ENCODE data around the gene SCRN1.

DNA sequence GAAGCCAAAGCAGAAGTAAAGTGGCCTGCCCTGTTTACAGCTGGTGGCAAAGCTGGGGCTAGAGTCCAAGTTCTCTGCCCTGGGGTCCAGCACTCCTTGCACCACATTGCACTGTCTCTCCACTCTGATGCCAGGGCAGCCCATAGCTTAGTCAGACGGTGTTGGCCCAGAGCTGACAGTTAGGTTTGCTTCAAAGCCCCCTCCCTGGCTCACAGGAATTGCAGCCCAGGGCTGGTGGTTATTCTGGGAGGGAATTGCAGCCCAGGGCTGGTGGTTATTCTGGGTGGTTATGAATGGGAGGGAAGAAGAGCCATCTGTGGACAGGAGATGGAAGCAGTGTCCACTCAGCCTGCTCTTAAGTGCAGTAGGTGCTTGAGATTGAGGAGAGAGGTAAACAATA, 88.9 kb downstream of the SCRN1 start:
- TF ChIP-seq, protein P1, sequence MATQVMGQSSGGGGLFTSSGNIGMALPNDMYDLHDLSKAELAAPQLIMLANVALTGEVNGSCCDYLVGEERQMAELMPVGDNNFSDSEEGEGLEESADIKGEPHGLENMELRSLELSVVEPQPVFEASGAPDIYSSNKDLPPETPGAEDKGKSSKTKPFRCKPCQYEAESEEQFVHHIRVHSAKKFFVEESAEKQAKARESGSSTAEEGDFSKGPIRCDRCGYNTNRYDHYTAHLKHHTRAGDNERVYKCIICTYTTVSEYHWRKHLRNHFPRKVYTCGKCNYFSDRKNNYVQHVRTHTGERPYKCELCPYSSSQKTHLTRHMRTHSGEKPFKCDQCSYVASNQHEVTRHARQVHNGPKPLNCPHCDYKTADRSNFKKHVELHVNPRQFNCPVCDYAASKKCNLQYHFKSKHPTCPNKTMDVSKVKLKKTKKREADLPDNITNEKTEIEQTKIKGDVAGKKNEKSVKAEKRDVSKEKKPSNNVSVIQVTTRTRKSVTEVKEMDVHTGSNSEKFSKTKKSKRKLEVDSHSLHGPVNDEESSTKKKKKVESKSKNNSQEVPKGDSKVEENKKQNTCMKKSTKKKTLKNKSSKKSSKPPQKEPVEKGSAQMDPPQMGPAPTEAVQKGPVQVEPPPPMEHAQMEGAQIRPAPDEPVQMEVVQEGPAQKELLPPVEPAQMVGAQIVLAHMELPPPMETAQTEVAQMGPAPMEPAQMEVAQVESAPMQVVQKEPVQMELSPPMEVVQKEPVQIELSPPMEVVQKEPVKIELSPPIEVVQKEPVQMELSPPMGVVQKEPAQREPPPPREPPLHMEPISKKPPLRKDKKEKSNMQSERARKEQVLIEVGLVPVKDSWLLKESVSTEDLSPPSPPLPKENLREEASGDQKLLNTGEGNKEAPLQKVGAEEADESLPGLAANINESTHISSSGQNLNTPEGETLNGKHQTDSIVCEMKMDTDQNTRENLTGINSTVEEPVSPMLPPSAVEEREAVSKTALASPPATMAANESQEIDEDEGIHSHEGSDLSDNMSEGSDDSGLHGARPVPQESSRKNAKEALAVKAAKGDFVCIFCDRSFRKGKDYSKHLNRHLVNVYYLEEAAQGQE (IDR thresholded peaks at IDR 0.05; ENCODE audit: unreplicated experiment): no peak
- TF ChIP-seq, protein P2, sequence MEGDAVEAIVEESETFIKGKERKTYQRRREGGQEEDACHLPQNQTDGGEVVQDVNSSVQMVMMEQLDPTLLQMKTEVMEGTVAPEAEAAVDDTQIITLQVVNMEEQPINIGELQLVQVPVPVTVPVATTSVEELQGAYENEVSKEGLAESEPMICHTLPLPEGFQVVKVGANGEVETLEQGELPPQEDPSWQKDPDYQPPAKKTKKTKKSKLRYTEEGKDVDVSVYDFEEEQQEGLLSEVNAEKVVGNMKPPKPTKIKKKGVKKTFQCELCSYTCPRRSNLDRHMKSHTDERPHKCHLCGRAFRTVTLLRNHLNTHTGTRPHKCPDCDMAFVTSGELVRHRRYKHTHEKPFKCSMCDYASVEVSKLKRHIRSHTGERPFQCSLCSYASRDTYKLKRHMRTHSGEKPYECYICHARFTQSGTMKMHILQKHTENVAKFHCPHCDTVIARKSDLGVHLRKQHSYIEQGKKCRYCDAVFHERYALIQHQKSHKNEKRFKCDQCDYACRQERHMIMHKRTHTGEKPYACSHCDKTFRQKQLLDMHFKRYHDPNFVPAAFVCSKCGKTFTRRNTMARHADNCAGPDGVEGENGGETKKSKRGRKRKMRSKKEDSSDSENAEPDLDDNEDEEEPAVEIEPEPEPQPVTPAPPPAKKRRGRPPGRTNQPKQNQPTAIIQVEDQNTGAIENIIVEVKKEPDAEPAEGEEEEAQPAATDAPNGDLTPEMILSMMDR (conservative IDR thresholded peaks at IDR 0.05; ENCODE audit: low read depth in 2 of 2): no peak
- TF ChIP-seq EZH2 (IDR thresholded peaks at IDR 0.05; ENCODE audit: low read depth, unreplicated experiment): no peak
- TF ChIP-seq EZH2phosphoT487 (IDR thresholded peaks at IDR 0.05; ENCODE audit: unreplicated experiment): no peak
- no peak for TF ChIP-seq POLR2AphosphoS5 (IDR thresholded peaks at IDR 0.05; ENCODE audit: low read depth)

Measured in GM23338 (cell line).